GM19043 (cell line): Measurements from ENCODE around the gene FAM13C.

Experiments used
- ATAC-seq: cut with Tn5 transposase; IDR thresholded peaks from one replicate; pipeline ENCODE4 v1.9.1; 2021; ENCODE audit warnings: low read depth; ENCODE audit not compliant: unreplicated experiment

FAM13C gene

DNA sequence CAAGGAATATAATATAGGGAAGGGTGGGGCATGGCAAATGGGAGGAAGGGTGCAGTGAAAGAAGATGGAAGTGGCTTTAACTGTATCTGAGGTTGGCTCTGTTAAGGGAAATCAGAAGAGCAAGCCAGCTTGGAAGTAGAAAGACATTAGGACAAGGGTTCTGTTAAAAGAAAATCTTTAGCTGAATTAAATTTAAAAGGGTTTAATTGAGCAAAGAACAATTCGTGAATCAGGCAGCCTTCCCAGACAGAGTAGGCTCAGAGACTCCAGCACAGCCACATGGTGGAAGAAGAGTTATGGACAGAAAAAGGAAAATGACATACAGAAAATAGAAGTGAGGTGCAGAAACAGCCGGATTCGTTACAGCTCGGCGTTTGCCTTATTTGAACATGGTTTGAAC lies 42.0 kb downstream of the FAM13C start:
- ATAC-seq, result no peak

DNA sequence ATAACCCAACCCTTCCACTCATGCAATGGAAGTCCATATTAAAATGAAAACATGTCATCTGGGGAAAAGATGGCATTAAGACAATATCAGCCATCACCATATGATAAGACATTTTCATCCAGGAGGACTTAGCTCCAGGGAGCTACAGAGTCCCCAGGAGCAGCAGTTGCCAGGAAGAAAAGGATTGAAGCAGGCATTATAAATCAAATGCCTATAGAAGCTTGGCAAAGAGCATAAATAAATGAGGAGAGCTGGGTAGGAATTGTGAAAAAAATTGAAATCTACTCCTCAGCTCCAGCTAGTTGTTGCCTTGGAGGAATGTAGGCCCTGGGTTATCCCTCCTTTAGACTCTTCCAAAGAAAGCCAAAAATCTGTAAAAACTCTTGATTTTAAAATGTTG lies 42.5 kb downstream of the FAM13C start:
- ATAC-seq, result no peak

DNA sequence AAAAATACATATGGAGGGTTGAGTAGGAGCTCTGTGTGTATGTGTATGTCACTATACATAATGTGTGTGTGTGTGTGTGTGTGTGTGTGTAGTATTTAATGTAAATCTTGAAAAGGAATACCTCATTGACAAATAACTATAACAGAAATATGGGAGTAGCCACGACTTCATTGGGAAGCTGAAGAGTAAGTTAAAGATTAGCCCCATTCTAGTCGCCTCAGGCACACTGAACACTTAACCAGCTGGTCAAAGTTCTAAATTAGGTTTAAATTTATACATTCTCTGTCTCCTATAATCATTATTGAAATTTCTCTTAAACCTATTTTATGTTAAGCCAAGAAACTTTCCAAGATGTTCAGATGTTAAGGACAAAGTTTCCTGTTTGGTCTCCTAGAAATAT lies 45.3 kb downstream of the FAM13C start:
- ATAC-seq, result no peak

DNA sequence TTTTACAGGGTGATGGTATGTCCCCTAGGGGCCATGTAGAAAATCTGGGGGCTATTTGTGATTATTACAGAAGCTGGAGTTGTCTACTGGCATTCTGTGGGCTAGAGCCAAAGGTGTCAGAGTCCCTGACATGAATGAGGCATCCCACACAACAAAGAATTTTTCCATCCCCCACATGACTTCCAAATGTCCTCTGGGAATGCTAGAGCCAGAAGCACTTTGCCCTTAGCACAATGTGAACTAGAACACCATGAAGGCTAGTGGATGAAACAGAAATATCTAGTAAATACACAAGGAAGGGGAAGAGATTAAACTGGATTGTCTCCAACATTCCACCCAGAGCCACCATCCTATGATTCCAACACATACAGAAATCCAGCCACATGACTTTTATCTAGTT lies 46.9 kb downstream of the FAM13C start:
- ATAC-seq, result no peak

DNA sequence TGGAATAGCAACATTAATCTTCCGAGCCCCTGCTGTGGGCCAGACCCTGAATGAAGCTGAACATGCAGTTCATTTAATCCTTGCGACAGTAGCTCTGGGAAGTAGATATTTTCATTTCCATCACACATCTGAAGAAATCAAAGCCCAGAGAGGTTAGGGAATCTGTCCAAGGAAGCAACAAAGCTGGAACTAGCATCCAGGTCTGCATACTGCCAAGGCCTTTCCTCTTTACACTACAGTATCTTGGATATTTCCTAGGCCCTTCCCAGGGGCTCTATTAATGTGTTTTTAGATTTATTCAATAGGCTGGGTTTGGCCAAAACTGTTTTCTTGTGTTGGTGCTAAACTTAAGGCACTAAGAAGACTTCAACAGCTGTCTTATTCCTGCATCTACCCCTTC lies 48.1 kb downstream of the FAM13C start:
- ATAC-seq, result no peak

DNA sequence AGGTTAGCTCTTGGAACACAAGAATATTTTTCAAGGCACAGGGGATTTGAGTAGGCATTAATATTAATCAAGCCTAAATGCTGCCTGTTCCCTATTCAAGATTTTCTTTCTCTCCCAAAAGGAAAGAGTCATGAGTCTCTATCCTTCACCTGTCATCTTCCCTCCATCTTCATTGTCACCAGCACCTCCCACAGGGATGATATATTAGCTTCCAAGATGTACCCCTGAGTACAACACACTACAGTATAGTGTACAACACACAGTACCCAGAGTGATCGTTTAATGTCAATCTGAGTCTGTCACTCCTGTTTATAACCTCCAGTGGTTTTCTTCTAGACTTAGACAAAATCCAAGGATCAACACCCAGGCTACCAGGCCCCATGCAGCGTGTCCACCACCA lies 50.1 kb downstream of the FAM13C start:
- no peak for ATAC-seq

DNA sequence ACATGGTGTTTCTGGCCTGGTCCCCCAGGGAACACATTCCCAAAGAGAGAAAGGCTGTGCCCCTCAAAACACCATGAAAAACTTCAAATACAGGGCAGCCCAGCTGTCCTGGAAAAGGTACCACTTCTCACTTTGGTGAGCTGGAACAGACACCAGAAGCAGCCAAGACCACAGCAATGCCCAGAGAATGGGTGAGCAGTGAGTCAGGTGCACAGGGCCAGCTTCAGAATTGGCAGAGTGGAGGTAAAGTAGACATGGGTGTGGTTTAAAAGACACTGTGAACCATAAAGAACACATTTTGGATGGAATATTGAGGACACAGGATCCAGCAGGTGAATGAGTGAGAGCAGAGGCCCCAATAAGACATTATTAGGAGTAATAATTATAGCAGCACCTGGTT lies 51.3 kb downstream of the FAM13C start:
- no peak for ATAC-seq

DNA sequence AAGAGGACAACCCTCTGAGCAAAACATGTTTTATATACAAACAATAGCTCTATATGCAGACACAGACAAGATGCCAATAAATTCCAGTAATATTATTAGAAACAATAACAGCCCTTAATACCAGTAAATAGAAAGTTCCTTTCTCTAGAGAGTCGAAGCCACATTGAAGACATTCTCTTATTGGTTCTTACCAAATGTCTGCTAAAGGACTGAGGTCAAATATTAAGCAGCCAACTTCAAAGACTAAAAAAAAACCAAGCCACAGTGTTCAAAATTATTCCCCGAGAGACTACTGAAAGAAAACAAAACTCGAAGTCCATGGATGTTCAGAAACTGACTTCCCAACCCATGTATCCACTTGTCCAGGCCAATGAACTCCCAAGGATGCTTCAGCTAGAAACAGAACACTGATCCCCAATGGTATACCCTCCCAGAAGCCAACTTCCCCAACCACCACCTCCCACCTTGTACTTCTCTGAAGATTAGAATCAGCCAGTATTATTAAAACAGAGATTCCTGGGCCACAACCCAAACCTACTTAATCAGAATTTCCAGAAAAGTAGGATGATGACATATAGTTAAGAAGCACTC lies 51.9 kb downstream of the FAM13C start:
- ATAC-seq, result no peak

DNA sequence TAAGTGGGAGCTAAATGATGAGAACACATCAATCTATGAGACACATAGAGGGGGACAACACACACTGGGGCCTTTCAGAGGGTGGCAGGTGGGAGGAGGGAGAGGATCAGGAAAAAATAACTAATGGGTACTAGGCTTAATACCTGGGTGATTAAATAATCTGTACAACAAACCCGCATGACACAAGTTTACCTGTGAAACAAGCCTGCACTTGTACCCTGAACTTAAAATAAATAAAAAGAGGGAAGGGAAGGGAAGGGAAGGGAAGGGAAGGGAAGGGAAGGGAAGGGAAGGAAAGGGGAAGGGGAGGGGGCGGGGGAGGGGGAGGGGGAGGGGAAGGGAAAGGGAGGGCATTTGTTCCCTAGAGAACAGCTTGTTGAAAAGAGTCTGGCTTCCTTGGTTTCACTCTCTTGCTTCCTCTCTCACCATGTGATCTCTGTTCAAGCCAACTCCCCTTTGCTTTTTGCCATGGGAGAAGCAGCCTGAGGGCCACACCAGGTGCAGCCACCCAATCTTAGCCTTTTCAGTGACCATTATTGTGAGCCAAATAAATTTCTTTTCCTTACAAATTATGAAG lies 57.7 kb downstream of the FAM13C start:
- ATAC-seq, result no peak

DNA sequence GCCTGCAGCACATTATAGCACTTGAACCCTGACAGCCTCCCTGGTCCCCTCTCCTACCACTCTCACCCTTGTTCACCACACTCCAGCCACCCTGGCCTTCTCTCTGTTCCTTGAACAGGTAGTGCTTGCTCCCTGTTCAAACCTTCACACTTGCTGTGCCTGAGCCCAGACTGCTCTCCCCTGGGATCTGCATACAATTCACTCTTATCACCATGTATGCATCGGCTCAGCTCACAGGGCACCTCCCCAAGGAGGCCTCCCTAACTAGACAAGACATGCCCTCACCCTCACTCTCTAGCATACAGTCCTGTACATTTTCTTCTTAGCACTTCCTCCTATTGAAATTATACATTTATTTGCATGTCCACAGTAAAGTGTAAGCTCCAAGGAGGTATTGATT lies 59.3 kb downstream of the FAM13C start:
- ATAC-seq, result no peak

DNA sequence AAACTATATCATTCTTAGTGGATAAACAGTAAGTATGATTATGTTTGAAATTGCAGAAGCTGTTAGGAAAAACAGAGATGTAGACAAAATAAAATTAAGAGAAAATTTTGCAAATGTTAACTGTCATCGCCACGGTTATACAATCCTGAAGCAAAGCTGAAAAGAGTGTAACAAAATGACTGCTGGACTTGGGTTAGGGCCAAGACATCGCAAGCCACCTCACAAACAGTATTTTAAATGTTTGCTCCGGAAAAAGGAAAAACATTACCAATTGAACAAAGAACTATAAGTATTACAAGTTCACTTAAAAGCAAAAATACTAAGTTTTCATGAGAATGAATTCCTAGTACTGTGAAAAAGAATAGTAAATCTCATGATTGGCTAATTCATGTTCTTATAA lies 60.0 kb downstream of the FAM13C start:
- no peak for ATAC-seq

DNA sequence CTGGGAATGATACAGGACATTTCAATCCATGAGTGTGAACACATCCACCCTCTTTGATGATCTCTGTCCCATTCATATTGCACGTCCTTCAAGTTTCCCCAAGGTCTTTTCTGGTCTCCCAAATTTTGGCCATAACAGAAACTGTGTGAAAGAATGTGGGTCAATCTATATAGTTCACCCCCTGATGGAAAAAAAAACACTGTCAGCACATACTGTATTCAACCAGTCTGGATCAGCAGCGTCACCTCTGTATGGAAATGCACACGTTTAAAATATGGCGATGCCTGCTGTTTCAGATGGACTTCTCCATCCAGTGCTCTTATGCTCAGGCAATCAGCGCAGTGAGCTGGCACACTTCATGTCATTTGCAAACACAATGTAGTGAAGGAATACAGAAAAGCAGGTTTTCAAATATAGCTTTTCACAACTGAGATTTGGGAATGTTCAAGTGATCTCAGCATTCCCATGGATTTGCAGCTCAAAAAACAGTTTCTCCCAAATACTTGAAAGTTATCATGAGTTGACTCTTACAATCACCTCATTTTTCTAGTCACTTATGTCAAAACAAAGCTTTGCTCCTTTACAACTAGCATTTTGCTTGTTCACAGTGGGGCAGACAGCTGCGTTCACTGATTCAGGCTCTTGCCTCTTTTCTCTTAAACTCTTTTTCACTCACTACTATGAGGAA lies 61.1 kb downstream of the FAM13C start:
- ATAC-seq, result no peak

DNA sequence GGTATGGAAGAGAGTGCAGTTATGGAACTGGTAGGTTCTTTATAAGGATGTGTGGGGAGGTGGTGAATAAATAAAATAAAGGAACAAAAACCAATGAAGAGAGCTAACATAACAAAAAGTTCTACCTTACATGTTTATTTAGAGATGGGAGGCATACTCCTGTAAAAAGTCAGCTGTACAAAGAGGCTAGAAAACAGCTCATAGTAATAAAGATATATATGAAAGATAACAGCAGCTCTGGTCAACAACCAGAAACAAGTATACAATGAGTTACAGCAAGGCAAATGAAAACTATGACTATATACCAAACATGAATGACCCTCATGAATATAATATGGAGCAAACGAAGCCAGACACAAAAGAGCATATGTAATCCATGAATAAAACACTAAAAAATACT lies 62.0 kb downstream of the FAM13C start:
- ATAC-seq, result no peak

DNA sequence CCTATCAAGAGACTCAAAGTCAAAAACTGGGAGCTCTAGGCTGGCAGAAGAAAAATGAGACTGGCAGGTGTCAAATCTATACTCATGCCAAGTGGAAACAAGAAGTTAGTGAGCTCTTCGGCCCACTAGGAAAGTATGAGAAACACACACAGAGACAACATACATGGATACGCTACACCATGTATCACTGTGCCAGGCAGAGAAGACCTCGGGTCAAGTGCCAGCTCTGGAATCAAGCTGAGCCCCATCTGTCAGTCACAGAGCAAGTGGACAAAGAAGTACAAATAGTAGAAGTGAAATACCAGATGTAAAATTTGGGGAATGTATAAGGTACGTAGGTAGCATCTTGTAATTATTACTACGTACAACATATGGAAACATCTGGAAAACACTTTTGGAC lies 62.4 kb downstream of the FAM13C start:
- no peak for ATAC-seq

DNA sequence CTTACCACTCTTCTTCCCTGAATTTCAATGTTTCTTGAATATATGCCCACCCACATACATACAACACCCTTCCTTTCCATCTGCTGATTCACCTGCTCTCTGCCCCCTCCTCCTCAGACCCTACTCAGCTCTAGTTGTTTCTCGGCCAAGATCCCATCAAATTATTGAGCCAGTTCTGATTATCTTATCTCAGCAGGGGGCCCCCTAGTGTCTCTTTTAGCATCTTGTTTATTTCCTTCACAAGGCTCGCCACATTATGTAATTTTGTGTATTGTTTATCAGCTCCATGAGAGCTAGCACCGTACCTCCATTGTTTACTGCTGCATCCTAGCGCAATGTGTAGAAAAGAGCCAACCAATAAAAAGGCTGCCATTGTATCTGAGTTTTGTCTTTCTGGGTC lies 71.9 kb downstream of the FAM13C start:
- no peak for ATAC-seq

DNA sequence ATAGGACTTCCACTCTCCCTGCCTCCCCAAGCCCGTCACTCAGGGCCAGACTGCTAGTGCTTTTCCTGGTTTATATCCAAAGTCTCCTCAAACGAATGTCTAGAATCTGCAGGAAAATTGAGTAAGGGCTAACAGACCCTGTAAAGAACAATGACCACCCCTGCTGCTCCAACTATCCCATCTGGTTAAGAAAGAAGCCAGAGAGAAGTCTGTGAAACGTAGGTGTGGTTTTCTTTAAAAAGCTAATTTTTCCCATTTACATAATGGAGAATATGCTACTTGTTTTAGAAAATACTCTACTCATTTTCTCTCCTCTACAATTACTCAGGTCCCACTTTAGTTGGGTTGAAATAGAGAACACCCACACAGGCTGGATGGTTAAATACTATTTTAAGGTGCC lies 72.5 kb downstream of the FAM13C start:
- no peak for ATAC-seq

DNA sequence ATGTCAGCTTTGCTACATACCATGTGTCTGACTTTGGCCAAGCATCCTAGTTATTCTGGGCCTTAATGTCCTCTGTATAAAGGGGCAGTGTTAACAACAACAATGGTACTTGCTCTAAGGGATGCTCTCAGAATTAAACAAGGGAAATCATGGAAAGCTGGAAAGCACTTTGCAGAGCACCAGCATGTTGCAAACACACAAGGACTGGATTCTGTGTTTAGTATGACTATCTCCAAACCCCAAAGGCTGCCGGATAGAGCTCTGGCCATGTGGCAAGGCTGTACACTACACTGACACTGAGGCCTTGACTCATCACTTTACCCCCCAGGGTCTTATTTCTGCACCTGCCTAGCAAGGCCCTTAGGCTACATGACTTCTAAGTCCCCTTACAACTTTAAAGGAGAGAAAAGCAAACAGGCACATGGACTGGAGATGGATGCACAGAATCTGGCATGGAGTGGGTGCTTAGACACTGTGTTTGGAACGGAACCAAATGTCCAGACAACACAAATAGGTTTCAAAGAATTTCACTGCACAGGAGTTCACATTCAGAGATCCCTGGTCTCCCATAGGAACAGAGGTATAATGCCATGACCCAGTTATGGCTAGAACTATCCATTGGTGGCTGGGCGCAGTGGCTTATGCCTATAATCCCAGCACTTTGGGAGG lies 74.6 kb downstream of the FAM13C start:
- ATAC-seq, result no peak

DNA sequence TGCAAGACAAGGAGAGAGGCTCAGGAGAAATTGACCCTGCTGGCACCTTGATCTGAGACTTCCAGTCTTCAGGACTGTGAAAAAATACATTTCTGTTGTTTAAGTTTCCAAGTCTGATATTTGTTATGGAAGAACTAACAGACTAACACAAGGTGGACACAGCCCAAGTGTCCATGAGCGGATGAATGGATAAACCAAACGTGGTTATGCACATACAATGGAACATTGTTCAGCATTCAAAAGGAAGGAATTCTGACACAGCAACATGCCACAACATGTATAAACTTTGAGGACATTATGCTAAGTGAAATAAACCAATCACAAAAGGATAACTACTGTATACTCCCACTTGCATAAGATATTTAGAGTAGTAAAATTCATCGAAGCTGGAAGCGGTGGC lies 76.5 kb downstream of the FAM13C start:
- no peak for ATAC-seq

DNA sequence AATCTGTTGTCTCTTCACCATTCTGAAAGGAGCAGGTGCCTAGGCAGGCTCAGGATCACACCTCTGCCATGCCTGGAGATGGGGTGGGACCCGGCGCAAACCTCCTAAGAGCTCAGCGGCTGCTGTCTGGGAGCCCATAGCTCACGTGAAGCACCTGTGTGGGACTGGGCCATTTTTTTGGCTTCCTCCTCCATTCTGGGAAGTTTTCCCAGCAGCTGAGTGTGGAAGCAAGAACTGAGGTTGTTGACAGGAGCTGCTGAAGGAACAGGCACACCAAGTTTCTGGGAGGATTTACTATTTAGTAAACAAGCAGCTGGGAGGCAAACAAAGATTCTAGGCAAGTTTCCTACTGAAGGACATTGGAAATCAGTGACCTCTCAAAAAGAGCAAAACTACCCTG lies 77.3 kb downstream of the FAM13C start:
- no peak for ATAC-seq

DNA sequence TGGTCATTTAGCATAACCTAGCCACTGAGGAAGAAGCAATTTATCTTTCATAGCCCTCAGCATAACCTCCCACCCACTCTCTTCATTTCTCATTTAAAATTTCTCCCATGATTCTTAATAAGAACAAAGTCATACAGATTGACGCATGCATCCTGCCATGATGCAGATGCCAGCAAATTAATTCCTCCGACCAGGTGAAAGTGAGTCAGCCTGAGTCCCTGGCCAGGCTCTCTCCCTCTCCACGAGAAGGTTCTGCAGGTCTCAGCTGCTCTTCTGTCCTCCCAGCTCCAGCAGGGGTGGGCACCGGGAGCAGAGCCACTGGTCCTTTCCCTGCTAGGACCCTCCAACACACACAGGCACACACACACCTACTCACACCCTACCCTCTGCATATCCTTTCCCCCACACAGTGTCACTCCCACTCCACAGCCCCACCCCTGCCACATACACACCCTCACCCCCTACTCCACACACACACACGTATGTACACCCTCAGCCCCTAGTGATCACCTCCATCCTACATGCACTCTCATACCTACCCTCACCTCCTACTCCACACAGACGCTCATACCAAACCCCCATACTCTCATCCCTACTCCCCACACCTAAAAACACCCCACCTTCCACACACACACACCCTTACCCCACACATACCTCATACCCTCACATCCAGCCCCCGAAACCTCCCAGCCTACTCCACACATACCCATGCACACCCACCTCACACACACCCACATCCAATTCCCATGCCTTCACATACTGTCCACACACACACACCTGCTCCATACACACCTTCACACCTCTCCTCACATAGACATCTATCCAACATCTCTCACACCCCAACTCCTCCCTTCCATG lies 78.0 kb downstream of the FAM13C start:
- no peak for ATAC-seq
